Measurements from ENCODE around the gene PCDHGA5.
"Not testable (repeated sequence)": the region's sequence is repeated elsewhere in the genome, so short reads cannot be mapped to it uniquely, and the experiment has no call there.

PCDHGA5 gene

GRCh38 chr5:141389153-141390042 is 25.4 kb downstream of the PCDHGA5 start:
- WGBS: 97% methylated on average over 77 of the region's 77 CpGs
- H3K4me3 ChIP-seq (ENCODE audit: low read length): peak overlapping the region; percentile 12; the same call in 1 of the 2 replicates
- H3K9ac ChIP-seq (ENCODE audit: low read depth, low read length): no peak overlapping the region
- no peaks in the 10 kb centered on the region for H3K4me1 ChIP-seq (ENCODE audit: insufficient read depth, low read length)
- peaks cover 78% of the 10 kb centered on the region for H3K9me3 ChIP-seq (ENCODE audit: insufficient read depth, low read depth, low read length)
- H3K36me3 ChIP-seq (ENCODE audit: insufficient read depth, low read length): peaks cover 28% of the 10 kb centered on the region; the same call in 1 of the 2 replicates
- no peaks in the 10 kb centered on the region for H3K27me3 ChIP-seq (ENCODE audit: insufficient read depth, low read length)
- H3K27ac ChIP-seq (ENCODE audit: low read depth, low read length): no peak overlapping the region

GRCh38 chr5:141392429-141393198 is 28.7 kb downstream of the PCDHGA5 start, which contains the start of gene PCDHGA8:
Gene PCDHGA8, plus strand, starts transcription at chr5:141392633. Its CDS starts 181 bp downstream, at chr5:141392814.
- no peak within 1 kb of the TSS for H3K27ac ChIP-seq (ENCODE audit: low read depth, low read length)
- H3K9me3 ChIP-seq (ENCODE audit: insufficient read depth, low read depth, low read length): peaks cover 85% of the 10 kb centered on the region
- H3K36me3 ChIP-seq (ENCODE audit: insufficient read depth, low read length): peaks cover 28% of the 10 kb centered on the region; the same call in 1 of the 2 replicates
- H3K9ac ChIP-seq (ENCODE audit: low read depth, low read length): no peak within 1 kb of the TSS
- 96% methylated on average over 37 of the region's 38 CpGs for WGBS
- no peaks in the 10 kb centered on the region for H3K27me3 ChIP-seq (ENCODE audit: insufficient read depth, low read length)
- no peak within 1 kb of the TSS for H3K4me3 ChIP-seq (ENCODE audit: low read length)
- H3K4me1 ChIP-seq (ENCODE audit: insufficient read depth, low read length): no peaks in the 10 kb centered on the region

GRCh38 chr5:141393267-141393666 is 29.3 kb downstream of the PCDHGA5 start:
- Histone ChIP-seq H3K27me3 (ENCODE audit: insufficient read depth, low read length) (no peaks in the 10 kb centered on the region), H3K9ac (ENCODE audit: low read depth, low read length) (no peak overlapping the region), H3K4me3 (ENCODE audit: low read length) (no peak overlapping the region), H3K27ac (ENCODE audit: low read depth, low read length) (no peak overlapping the region), H3K36me3 (ENCODE audit: insufficient read depth, low read length) (peaks cover 28% of the 10 kb centered on the region; the same call in 1 of the 2 replicates), H3K4me1 (ENCODE audit: insufficient read depth, low read length) (no peaks in the 10 kb centered on the region), H3K9me3 (ENCODE audit: insufficient read depth, low read depth, low read length) (peaks cover 85% of the 10 kb centered on the region)
- WGBS: 94% methylated on average over 21 of the region's 21 CpGs

DNA sequence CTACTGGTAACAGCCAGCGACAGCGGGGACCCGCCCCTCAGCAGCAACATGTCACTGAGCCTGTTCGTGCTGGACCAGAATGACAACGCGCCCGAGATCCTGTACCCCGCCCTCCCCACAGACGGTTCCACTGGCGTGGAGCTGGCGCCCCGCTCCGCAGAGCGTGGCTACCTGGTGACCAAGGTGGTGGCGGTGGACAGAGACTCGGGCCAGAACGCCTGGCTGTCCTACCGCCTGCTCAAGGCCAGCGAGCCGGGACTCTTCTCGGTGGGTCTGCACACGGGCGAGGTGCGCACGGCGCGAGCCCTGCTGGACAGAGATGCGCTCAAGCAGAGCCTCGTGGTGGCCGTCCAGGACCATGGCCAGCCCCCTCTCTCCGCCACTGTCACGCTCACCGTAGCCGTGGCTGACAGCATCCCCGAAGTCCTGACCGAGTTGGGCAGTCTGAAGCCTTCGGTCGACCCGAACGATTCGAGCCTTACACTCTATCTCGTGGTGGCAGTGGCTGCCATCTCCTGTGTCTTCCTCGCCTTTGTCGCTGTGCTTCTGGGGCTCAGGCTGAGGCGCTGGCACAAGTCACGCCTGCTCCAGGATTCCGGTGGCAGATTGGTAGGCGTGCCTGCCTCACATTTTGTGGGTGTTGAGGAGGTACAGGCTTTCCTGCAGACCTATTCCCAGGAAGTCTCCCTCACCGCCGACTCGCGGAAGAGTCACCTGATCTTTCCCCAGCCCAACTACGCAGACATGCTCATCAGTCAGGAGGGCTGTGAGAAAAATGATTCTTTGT is 30.6 kb downstream of the PCDHGA5 start:
- not testable (repeated sequence) for H3K4me1 ChIP-seq (ENCODE audit: insufficient read depth, low read length); H3K9ac ChIP-seq (ENCODE audit: low read depth, low read length); H3K4me3 ChIP-seq (ENCODE audit: low read length); H3K27me3 ChIP-seq (ENCODE audit: insufficient read depth, low read length); H3K27ac ChIP-seq (ENCODE audit: low read depth, low read length)
- Histone ChIP-seq H3K36me3 (ENCODE audit: insufficient read depth, low read length) (peaks cover 22% of the 10 kb centered on the region; the same call in 1 of the 2 replicates), H3K9me3 (ENCODE audit: insufficient read depth, low read depth, low read length) (peaks cover 84% of the 10 kb centered on the region)
- 95% methylated on average over 41 of the region's 53 CpGs for WGBS

DNA sequence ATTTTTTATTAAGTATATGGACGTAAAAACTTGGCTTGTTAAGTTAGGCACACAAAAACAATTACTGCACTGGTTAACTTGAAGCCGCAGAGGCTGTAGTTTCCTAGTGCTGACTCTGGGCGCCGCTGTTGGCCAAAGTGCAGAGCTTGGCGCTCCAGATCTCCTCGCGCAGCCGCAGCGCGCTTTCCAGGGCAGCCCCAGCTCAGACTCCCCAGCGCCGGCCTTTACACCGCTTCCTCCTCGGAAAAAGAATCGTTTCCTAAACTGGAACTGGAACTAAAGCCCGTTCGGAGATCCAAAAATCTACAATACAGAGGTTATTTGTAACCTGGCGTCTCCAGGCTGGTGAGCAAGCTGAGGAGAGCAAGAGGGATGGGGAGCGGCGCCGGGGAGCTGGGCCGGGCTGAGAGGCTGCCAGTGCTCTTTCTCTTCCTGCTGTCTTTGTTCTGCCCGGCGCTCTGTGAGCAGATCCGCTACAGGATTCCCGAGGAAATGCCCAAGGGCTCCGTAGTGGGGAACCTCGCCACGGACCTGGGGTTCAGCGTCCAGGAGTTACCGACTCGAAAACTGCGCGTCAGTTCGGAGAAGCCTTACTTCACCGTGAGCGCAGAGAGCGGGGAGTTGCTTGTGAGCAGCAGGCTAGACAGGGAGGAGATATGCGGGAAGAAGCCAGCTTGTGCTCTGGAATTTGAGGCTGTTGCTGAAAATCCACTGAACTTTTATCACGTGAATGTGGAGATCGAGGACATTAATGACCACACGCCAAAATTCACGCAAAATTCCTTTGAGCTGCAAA is 34.0 kb downstream of the PCDHGA5 start, which contains the start of gene PCDHGB5:
PCDHGB5 (plus strand) TSS at position 192 of the 796 bp plus-strand sequence; CDS start at position 373, 181 bp downstream.
- not testable (repeated sequence) for H3K27ac ChIP-seq (ENCODE audit: low read depth, low read length); H3K36me3 ChIP-seq (ENCODE audit: insufficient read depth, low read length); H3K4me1 ChIP-seq (ENCODE audit: insufficient read depth, low read length); H3K27me3 ChIP-seq (ENCODE audit: insufficient read depth, low read length)
- Histone ChIP-seq H3K9me3 (ENCODE audit: insufficient read depth, low read depth, low read length) (peaks cover 65% of the 10 kb centered on the region), H3K9ac (ENCODE audit: low read depth, low read length) (peak within 1 kb of the TSS; percentile 40; the same call in 1 of the 2 replicates), H3K4me3 (ENCODE audit: low read length) (peak within 1 kb of the TSS; percentile 41)
- 74% methylated on average over 21 of the region's 43 CpGs for WGBS

GRCh38 chr5:141398608-141399007 is 34.6 kb downstream of the PCDHGA5 start:
- Histone ChIP-seq H3K9ac (ENCODE audit: low read depth, low read length) (no peak overlapping the region), H3K4me1 (ENCODE audit: insufficient read depth, low read length) (no peaks in the 10 kb centered on the region), H3K27me3 (ENCODE audit: insufficient read depth, low read length) (no peaks in the 10 kb centered on the region), H3K4me3 (ENCODE audit: low read length) (no peak overlapping the region), H3K9me3 (ENCODE audit: insufficient read depth, low read depth, low read length) (peaks cover 62% of the 10 kb centered on the region), H3K36me3 (ENCODE audit: insufficient read depth, low read length) (peaks cover 1% of the 10 kb centered on the region; the same call in 1 of the 2 replicates), H3K27ac (ENCODE audit: low read depth, low read length) (no peak overlapping the region)
- WGBS: 94% methylated on average over 15 of the region's 15 CpGs

DNA sequence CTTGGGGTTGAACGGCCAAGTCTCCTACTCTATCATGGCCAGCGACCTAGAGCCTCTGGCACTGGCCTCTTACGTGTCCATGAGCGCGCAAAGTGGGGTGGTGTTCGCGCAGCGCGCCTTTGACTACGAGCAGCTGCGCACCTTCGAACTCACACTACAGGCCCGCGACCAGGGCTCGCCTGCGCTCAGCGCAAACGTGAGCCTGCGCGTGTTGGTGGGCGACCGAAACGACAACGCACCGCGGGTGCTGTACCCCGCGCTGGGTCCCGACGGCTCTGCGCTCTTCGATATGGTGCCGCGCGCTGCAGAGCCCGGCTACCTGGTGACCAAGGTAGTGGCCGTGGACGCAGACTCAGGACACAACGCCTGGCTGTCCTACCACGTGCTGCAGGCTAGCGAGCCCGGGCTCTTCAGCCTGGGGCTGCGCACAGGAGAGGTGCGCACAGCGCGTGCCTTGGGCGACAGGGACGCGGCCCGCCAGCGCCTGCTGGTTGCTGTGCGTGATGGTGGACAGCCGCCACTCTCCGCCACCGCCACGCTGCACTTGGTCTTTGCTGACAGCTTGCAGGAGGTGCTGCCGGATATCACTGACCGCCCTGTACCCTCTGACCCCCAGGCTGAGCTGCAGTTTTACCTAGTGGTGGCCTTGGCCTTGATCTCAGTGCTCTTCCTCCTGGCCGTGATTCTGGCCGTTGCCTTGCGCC is 35.7 kb downstream of the PCDHGA5 start:
- Histone ChIP-seq H3K27ac (ENCODE audit: low read depth, low read length) (no peak overlapping the region), H3K4me3 (ENCODE audit: low read length) (no peak overlapping the region), H3K9me3 (ENCODE audit: insufficient read depth, low read depth, low read length) (peaks cover 52% of the 10 kb centered on the region), H3K27me3 (ENCODE audit: insufficient read depth, low read length) (no peaks in the 10 kb centered on the region), H3K9ac (ENCODE audit: low read depth, low read length) (no peak overlapping the region), H3K4me1 (ENCODE audit: insufficient read depth, low read length) (no peaks in the 10 kb centered on the region), H3K36me3 (ENCODE audit: insufficient read depth, low read length) (no peaks in the 10 kb centered on the region; the same call in 1 of the 2 replicates)
- WGBS: 97% methylated on average over 61 of the region's 61 CpGs

DNA sequence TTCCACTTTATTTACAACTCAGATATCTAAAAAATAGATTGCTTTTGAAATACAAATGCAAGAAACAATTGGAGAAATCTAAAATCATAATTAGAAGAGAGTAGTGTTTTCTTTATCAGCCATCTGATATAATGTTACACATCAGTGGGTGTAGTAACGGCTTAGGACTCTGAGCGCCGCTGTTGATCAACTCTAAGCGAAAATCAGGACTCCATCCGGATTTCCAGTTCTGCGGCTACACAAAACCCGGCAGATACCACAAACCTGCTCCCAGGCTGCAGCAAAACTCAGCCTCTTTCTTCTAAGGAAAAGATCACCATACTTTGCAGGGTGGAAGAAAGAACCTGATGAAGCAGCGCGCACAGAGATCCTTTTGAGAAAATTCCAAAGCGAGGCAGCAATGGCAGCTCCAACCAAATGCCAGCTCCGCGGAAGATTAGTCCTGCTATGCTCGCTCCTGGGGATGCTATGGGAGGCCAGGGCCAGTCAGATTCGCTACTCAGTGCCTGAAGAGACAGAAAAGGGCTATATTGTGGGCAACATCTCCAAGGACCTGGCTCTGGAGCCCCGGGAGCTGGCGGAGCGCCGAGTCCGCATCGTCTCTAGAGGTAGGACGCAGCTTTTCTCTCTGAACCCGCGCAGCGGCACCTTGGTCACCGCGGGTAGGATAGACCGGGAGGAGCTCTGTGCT is 38.7 kb downstream of the PCDHGA5 start, which contains the start of gene PCDHGA9:
PCDHGA9 (plus strand) TSS at position 226 of the 691 bp plus-strand sequence; CDS start at position 401, 175 bp downstream.
- H3K27me3 ChIP-seq (ENCODE audit: insufficient read depth, low read length): no peaks in the 10 kb centered on the region
- H3K4me1 ChIP-seq (ENCODE audit: insufficient read depth, low read length): no peaks in the 10 kb centered on the region
- no peaks in the 10 kb centered on the region; the same call in 1 of the 2 replicates for H3K36me3 ChIP-seq (ENCODE audit: insufficient read depth, low read length)
- 94% methylated on average over 27 of the region's 27 CpGs for WGBS
- no peak within 1 kb of the TSS for H3K9ac ChIP-seq (ENCODE audit: low read depth, low read length)
- H3K9me3 ChIP-seq (ENCODE audit: insufficient read depth, low read depth, low read length): peaks cover 30% of the 10 kb centered on the region
- H3K4me3 ChIP-seq (ENCODE audit: low read length): no peak within 1 kb of the TSS
- no peak within 1 kb of the TSS for H3K27ac ChIP-seq (ENCODE audit: low read depth, low read length)

GRCh38 chr5:141403387-141403786 is 39.4 kb downstream of the PCDHGA5 start:
- 94% methylated on average over 22 of the region's 22 CpGs for WGBS
- H3K27me3 ChIP-seq (ENCODE audit: insufficient read depth, low read length): 0 out of 2 replicates have a peak, but pooled peaks cover under 1% of the 10 kb centered on the region
- H3K9me3 ChIP-seq (ENCODE audit: insufficient read depth, low read depth, low read length): peaks cover 29% of the 10 kb centered on the region
- no peak overlapping the region for H3K4me3 ChIP-seq (ENCODE audit: low read length)
- H3K36me3 ChIP-seq (ENCODE audit: insufficient read depth, low read length): no peaks in the 10 kb centered on the region; the same call in 1 of the 2 replicates
- no peak overlapping the region for H3K27ac ChIP-seq (ENCODE audit: low read depth, low read length)
- no peak overlapping the region for H3K9ac ChIP-seq (ENCODE audit: low read depth, low read length)
- no peaks in the 10 kb centered on the region for H3K4me1 ChIP-seq (ENCODE audit: insufficient read depth, low read length)
